HG02970 (cell line): ENCODE measurements around the gene EEF1AKMT3.
A peak's percentile ranks its signal among the peaks of the same experiment; 100 is the strongest.

Experiments
- ATAC-seq: cut with Tn5 transposase; IDR thresholded peaks from one replicate; pipeline ENCODE4 v1.9.1; 2021; ENCODE audit warnings: mild to moderate bottlenecking, moderate library complexity, moderate number of reproducible peaks; ENCODE audit not compliant: unreplicated experiment, low FRiP score

Gene EEF1AKMT3

DNA sequence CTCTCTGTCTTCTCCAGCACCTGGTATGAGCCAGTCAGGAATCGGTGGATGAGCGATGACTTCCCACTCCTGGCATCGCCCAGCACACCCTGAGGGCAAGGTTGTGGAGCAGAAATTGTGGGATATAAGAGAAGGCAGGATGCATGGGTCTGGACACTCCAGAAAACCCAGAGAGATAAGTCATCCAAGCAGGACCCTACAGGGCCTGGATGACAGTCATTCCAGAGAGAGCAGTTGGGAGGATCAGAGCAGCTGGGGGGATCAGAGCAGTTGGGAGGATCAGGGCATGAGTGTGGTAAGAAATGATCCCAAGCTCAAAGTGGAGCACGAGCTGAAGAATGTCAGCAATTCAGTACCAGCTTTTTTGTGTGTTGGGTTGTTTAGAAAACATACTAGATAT lies 37.8 kb upstream of the EEF1AKMT3 start:
- no peak for ATAC-seq

DNA sequence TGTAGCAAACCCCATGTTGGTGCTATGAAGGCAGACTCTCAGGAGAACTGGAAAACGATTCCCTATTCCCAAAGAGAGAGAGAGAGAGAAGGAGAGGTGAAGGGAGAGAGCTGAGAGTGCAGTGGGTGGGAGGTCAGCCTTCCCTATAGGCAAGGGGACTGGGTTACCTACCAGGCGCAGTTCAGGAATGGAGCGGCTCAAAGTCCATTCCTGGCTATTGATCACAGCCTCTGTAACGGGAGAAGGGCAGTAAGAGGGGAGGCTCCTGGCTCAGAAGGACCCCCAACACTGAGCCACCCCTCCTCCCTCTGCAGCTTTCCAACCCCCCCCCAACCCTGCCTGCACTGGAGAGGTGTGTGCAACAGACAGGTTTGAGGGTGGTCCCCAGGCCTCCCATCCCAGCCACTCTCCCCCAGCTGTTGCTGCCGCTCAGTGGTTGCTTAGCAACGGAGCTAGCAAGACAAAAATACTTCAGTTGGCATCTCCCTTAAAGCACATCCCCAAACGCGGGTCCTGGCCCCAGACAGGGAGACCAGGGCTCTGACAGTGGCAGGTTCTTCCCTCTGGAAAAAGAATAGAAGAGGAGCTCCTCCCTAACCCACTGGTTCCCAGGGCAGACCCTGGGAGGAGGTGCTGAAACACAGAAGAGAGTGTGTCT lies 37.1 kb upstream of the EEF1AKMT3 start:
- no peak for ATAC-seq

GRCh38 chr12:57735952-57736740 lies 36.3 kb upstream of the EEF1AKMT3 start:
- no peak for ATAC-seq

DNA sequence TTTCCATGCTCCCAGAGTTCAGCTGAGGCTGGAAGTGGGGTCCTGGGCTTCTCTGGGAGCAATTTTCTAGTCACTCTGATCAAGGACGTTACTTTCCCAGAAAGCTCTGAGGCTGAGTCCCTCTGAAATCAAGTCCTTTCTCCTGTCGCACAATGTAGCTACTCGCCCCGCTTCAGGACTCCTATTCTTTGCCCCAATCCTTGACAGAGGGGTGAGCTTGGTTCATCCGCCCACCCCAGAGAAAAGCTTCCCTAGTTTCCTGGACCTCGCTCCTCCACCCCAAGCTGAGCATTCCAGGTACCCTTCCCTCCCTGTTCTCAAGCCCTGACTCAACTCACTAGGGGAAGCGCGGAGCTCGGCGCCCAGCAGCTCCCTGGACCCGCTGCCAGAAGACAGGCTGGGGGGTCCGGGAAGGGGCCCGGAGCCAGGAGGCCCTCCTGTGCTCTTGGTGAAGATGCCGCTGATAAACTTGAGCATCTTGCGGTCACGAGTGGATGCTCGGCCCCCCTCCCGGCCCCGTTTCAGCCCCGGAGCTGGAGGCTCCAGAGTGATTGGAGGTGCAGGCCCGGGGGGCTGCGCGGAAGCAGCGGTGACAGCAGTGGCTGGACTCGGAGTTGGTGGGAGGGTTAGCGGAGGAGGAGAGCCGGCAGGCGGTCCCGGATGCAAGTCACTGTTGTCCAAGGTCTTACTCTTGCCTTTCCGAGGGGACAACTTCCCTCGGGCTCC lies 35.5 kb upstream of the EEF1AKMT3 start:
- ATAC-seq: no peak

GRCh38 chr12:57737467-57738460 lies 34.6 kb upstream of the EEF1AKMT3 start:
- ATAC-seq: no peak

GRCh38 chr12:57738661-57739237 lies 33.7 kb upstream of the EEF1AKMT3 start, which contains the start of gene AGAP2:
TSS of gene AGAP2 (minus strand) at chr12:57738742. CDS start at chr12:57738246, 496 bp downstream.
- no peak for ATAC-seq

DNA sequence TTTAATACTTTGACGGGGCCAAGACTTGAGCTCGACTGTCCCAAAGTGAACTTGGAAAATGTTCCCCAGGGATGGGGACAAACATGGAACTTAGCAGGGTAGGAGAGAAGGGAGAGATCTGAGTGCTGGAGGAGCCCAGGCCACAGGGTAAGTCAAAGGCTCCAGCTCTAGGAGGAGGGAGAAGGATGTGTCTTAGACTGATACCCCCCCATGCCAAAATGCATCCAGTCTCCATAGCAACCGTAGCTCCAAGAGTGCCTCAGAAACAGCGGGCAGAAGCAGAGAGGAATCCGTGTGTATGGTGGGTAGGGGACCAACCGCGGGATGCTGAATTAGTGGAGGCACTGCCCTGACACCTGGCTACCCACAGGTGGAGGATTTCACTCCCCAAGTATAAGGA lies 33.0 kb upstream of the EEF1AKMT3 start:
- no peak for ATAC-seq

- no peak for ATAC-seq
Observed at GRCh38 chr12:57739914-57740538, 32.4 kb upstream of the EEF1AKMT3 start.

DNA sequence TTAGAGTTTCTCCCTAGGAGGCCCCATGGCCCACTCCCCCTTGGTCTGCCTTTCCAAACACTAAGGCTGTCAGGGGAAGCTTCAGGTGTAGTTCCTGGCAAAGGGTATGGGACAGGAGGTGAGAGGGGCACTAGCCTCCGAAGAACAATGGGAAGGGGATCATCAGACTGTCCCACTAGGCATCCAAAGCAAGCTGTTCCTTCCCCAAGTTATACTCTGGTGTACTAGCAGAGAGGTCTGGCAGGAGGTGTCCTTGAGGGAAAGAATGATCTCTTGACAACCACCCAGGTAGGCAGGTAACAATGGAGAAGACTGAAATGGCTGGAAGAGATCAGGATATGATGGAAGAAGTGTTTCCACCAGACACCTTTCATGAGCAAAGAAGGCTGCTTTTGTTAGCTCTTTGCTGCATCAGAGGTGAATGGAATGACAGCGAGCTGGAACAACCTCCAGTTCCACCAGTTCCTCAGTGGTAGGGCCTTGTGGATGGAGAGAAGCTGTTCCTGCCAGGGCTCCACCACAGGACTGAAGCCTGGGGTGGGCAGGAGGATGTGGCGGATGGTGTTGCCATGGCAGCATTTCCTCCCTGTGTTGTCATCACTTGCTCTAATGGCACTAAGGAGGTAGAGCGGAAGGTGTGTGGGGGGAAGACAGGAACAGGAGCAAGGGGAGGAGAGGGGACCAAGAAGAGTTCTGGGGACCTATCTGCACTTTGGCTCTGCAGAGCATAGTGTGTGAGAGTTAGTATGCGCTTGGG lies 31.6 kb upstream of the EEF1AKMT3 start:
- ATAC-seq: no peak

GRCh38 chr12:57741413-57741789 lies 31.0 kb upstream of the EEF1AKMT3 start:
- no peak for ATAC-seq

DNA sequence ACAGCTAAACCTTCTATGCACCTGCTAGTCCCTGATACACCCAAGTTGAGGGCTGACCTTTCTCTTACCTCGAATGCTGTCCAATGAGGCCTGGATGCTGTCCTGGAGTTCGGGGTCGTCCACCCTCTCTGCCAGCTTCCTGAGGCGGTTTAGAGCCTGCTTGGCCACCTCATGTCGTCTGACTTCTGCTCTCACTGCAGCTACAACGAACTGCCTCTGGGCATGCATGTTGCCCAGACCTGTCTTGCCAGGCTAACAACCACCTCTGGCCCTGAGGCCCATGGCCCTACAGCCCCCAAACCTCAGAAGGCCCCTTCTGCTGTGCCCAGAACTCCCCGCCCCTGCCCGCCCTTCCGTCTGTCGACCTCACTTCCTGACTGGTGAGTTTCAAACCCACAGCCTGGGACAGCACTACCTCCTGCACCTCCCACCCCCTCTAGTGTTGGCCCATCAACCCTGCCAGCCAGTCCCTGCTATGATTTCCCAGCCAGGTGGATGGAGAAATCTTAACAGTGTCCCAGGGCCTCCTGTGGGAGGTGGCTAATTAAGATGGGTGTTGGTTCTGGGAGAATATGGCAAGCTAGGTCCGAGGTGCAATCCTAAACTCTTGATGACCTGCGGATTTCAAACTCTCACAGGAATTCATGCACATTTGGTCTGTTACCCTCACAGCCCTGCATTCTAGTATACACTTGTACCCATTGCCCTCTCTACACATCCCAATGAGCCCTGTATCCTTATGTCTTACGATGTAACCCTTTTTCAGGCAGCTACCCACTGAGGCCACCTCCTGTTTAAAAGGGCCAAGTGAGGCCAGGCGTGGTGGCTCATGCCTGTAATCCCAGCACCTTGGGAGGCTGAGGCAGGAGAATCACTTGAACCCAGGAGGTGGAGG lies 30.3 kb upstream of the EEF1AKMT3 start:
- peak; percentile 44 for ATAC-seq

GRCh38 chr12:57743769-57744168 lies 28.6 kb upstream of the EEF1AKMT3 start:
- ATAC-seq: no peak

- ATAC-seq: peak; percentile 39
Observed at GRCh38 chr12:57744194-57744776, 28.1 kb upstream of the EEF1AKMT3 start.

GRCh38 chr12:57744777-57745484 lies 27.5 kb upstream of the EEF1AKMT3 start, which contains the start of gene TSPAN31:
TSS of gene TSPAN31 (plus strand) at chr12:57745039. CDS start at chr12:57745155, 116 bp downstream.
- peak; percentile 84 for ATAC-seq

DNA sequence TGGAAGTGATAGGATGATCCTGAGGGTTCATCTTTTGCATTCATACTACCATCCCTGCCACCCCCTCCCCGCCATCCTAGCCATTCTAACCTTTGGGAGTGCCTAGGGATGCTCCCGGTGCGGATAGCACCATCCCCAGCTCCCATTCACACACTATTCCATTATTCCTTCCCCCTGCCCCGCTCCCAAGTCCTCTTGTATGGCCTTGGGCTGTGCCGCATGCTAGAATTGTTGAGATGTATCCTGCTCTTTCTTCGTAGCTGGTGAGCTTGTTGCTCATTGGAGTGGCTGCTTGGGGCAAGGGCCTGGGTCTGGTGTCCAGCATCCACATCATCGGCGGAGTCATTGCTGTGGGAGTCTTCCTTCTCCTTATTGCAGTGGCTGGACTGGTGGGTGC lies 26.9 kb upstream of the EEF1AKMT3 start:
- no peak for ATAC-seq

GRCh38 chr12:57746025-57746424 lies 26.4 kb upstream of the EEF1AKMT3 start:
- ATAC-seq: no peak
